Hindlimb muscle (tissue), 1 donor: Measurements from ENCODE around the gene ASIC2. TPM values are rescaled to one million over a fixed set of nuclear protein-coding genes. Genes with fewer than 3 reads are reported as not detected.

Source experiments
- DNase-seq: peaks from one replicate; pipeline ENCODE4 v3.0.0-alpha.2; 2013
- polyA plus RNA-seq: library from polyadenylated mRNA; unstranded; fragments of 120-200 nt; gene quantifications from one replicate; pipeline ENCODE4 v1.2.1, GENCODE V29; 2013; ENCODE audit not compliant: insufficient read length

ASIC2 gene
- polyA plus RNA-seq, 1 donor, result not detected

GRCh38 chr17:33113276-33113990, 179.7 kb downstream of the ASIC2 start:
- peak; percentile 82 for DNase-seq

DNA sequence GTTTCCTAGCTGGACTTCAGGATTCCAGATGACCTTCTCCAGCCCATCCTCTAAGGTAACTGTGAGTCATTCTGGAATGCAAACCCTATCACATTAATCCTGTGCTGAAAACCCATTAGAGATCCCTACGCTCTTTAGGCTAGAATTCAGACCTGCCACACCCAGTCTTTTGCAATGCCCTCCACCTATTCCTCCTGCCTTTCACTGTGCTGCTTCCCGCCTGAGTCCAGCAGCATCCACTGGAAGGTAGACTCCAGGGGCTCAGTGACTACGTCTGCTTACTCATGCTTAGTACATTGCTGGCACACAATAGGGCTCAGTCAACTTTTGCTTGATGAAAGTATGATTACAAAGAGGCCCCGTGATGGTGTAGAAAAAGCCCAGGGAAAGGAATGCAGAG, 180.3 kb downstream of the ASIC2 start:
- DNase-seq, result no peak

DNA sequence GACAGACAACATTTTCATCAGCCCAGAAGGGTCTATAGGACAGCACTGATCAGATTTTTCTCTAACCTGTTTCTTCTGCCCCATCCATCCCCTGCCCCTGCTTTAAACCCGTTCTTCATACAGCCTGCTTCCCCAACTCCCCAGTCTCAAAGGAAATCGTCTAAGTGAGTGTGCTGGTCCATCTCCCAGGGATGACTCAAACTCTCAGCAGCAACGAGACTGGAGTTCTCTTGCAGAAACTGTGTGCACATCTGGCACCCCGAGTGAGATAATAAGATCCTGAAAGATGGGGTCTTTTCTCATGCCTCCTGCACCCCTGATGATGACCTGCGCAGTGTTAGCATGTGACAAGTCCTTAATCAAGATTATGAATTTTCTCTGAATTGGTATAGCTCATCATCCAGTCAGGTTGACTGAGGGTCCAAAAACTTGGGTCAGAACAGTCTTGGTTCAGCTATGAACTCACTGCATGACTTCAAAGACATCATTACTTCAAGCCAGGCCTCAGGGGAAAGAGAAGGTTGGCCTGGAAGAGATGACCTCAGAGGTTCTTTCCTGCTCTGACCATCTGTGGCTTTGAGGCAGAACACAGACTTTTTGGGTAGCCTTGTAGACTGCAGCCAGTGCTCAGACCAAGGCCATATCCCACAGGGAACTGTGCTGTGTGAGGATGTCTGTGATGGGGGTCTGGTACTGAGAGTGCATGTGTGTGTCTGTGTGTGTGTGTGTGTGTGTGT, 183.6 kb downstream of the ASIC2 start:
- DNase-seq, result no peak

- DNase-seq, result no peak
Observed at GRCh38 chr17:33106525-33107165, 186.4 kb downstream of the ASIC2 start.

- DNase-seq, result no peak
Observed at GRCh38 chr17:33105911-33106310, 187.2 kb downstream of the ASIC2 start.

DNA sequence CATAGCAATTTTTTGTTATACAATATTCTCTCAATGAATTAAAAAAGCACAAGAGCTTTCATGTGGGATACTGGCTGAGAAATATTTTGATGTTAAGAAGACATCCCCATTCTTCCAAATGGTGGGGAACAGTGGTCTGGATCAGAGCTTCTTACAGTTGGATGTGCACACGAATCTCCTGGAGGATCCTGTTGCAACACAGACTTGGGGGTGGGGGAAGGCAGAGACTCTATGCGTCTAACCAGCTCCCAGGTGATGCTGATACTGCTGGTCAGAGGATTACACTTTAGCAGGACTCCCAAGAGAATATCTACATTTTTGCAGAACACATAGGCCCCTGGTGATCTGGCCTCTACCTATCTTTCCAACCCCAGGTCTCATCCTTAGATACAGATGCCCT, 193.2 kb downstream of the ASIC2 start:
- DNase-seq, result no peak

GRCh38 chr17:33099252-33099651, 193.8 kb downstream of the ASIC2 start:
- DNase-seq, result no peak

GRCh38 chr17:33097411-33097810, 195.7 kb downstream of the ASIC2 start:
- no peak for DNase-seq

- DNase-seq, result no peak
Observed at GRCh38 chr17:33096161-33096560, 196.9 kb downstream of the ASIC2 start.

DNA sequence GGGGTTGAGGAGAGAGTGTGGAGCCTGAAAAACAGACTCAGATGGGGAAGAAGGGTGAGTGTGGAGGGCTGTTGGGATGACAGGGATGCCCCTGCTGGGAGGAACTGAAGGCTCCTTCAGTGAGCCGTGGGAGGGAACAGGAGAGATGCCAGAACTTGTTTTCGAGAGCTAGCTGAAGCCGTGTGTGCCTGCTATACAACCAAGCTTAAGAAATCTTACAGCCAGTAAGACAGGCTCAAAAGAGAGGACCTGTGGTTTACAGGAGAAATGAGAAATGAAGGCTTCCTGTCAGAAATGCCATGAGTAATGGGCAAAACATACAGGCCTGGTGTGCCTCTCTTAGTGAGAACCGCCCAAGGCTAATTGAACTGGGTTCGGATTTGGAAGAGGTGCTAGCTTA, 201.8 kb downstream of the ASIC2 start:
- DNase-seq, result no peak

DNA sequence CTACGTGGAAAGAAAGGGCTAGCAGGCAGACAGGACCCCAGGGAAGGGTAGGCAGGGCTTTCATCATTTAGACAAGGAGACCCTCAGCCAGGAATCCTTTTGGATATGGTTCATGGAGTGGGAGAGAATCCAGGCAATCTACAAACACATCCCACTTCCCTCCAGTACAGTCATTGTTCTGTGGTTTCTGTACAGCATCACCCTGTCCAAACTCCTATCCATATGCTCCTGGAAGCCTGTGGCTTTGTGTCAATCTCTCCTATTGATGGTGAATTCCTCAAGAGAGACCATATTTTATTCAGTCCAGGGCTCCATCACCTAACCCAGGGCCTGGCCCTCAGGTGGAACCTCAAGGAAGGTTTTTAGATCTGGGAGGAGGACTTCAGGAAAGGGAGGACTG, 202.3 kb downstream of the ASIC2 start:
- no peak for DNase-seq

DNA sequence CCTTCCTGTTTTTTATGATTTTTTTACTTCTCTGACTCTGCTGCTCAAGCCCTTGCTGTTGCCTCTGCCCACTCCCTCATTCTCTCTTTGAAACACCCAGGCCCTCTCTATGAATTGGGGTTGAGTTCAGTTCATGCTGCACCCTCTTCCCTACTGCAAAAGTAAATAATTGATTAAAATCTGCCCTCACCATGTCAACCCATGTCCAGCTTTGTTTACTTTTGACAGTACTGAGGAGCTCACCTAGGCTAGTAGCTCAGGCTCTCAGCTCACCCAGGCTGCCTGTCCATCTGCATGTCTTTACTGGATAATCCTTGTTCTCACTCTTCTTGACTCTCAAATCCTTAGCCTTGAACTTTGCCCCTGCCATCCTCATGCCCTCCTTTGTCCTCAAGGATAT, 206.2 kb downstream of the ASIC2 start:
- no peak for DNase-seq

- no peak for DNase-seq
Observed at GRCh38 chr17:33086041-33086440, 207.1 kb downstream of the ASIC2 start.

GRCh38 chr17:33085256-33085655, 207.8 kb downstream of the ASIC2 start:
- no peak for DNase-seq

GRCh38 chr17:33084755-33085154, 208.3 kb downstream of the ASIC2 start:
- DNase-seq, result no peak

GRCh38 chr17:33082529-33083173, 210.4 kb downstream of the ASIC2 start:
- no peak for DNase-seq

GRCh38 chr17:33080091-33080490, 213.0 kb downstream of the ASIC2 start:
- DNase-seq, result no peak

- no peak for DNase-seq
Observed at GRCh38 chr17:33079201-33079600, 213.9 kb downstream of the ASIC2 start.

DNA sequence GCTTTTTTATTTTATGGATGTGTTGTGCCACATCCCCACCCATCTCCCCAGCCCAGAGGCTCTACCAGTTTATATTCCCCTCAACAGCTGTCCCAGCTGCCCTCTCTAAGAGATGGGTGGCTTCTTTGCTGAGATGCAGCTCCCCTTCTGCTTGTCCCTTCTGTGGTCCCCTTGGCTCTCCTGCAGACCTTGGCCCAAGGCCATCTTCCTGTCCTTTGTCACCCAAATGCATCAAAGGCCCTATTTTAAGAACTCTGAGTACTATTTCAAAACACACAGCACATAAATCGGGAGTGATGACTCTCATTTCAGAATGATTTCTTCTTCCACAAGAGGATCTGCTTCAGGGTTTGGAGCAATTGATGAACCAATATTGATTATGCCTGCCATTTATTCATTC, 216.1 kb downstream of the ASIC2 start:
- no peak for DNase-seq

DNA sequence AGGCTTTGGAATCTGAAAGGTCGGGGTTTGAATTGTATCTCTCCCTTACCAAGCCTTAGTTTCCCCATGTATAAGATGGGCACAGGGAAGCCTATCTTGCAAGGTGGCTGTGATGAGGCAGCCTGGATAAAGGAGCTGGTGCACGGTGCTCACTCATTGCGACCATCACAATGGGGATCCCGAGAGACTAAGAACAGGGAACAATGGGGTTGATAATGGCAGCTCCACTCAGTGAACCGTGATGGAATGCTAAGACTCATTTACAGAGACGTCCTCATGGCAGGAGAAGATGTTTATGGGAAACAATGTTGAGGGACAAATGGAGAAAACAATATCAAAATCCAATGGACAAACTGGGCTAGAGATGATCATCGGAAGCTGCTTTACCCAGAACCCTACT, 219.7 kb downstream of the ASIC2 start:
- DNase-seq, result no peak

- DNase-seq, result no peak
Observed at GRCh38 chr17:33072421-33073161, 220.5 kb downstream of the ASIC2 start.

DNA sequence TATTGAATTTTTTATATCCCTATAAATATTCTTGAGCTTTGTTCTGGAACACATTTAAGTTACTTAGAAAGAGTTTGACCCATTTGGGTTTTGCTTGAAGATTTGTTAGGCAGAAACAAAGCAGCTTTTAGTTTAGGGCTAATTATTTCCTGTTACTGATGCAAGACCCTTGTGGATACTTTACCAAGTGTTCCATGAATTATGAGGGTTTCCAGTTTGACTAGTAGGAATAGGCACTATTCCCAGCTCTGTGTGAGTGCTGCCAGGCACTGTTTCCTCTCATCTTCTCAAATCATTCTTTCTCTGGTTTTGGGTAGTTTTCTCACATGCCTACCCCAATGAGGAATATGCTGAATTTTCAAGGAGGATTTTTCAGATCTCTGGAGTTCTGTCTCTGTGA, 221.4 kb downstream of the ASIC2 start:
- DNase-seq, result no peak

GRCh38 chr17:33057564-33057963, 235.5 kb downstream of the ASIC2 start:
- no peak for DNase-seq
